ENCODE data around the gene WBP4.

WBP4 gene

GRCh38 chr13:41053384-41053826, 7.9 kb upstream of the WBP4 start:
- Histone ChIP-seq H3K27me3 (ENCODE audit: insufficient read depth, low read depth, severe bottlenecking) (no peaks in the 10 kb centered on the region), H3K4me3 (ENCODE audit: low read depth, low read length) (no peak overlapping the region), H3K27ac (no peak overlapping the region), H3K9me3 (ENCODE audit: severe bottlenecking) (no peaks in the 10 kb centered on the region), H3K36me3 (no peaks in the 10 kb centered on the region)
- no peak for DNase-seq
- TF ChIP-seq CTCF (IDR thresholded peaks at IDR 0.05; ENCODE audit: low read depth, low read length), result no peak

DNA sequence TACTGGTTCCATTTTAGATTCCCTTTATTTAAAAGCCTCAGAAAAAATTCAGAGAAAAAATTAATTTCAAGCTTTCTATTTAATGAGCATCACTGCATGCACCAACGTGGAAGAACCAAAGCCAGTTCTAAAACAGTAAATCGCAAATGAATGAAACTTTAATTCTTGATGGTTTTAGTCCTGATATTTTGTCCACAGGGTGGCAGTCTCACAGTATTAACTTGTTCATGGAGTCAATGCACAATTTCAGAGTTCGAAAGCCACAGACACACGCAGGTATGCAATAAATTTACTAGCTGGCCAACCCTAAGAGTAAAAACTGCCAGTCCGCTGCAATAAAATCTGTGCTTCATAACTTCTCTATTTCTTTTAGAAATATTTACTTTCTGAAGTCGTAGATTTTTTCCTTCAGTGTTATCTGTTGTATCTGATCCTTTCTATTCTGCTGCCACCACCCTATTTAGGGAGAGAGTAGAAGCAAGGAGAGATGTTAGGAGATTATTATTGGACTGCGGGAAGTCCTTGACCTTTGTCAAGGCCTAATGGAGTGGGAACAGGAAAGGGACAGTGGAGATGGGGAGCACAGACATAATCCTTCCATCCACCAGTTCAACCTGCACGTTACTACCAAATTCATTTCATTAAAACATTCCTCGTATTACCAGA, 7.0 kb upstream of the WBP4 start:
- no peak for DNase-seq
- H3K27me3 ChIP-seq (ENCODE audit: insufficient read depth, low read depth, severe bottlenecking), result no peaks in the 10 kb centered on the region
- TF ChIP-seq CTCF (IDR thresholded peaks at IDR 0.05; ENCODE audit: low read depth, low read length), result no peak
- H3K36me3 ChIP-seq, result no peaks in the 10 kb centered on the region
- no peaks in the 10 kb centered on the region for H3K9me3 ChIP-seq (ENCODE audit: severe bottlenecking)
- H3K4me3 ChIP-seq (ENCODE audit: low read depth, low read length), result no peak overlapping the region
- H3K27ac ChIP-seq, result no peak overlapping the region

DNA sequence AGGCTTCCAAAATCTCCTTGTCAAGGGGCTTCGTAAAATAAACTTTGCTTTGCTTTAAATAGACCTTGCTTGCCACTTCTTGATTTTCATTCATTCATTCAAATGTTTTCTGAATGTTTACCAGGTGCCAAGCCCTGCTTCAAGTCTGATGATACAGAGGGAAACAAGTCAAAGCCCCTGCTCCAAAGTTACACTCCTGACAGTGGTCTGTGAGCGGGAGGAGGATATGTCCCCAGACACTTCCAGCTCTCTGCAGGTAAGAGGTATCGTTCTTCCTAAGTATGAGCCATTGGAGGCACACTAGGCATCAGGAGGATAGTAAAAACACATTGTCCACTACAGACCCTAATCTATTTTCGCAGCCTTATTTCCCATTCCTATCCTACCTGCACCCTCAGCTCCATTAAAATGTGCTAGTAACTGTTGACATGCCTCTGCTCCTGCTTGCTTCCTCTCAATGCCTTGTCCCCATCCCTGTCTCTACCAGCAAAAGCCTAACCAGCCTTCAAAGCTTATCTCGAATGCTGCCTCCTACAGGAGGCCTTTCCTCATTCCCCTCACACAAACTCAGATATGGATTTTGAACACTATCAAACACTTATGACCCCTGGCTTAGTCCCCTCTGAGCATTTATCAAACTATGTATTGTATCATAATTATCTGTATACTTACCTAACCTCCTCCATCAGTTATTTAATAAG, 6.2 kb upstream of the WBP4 start:
- Histone ChIP-seq H3K27ac (no peak overlapping the region), H3K36me3 (no peaks in the 10 kb centered on the region), H3K27me3 (ENCODE audit: insufficient read depth, low read depth, severe bottlenecking) (no peaks in the 10 kb centered on the region), H3K4me3 (ENCODE audit: low read depth, low read length) (no peak overlapping the region), H3K9me3 (ENCODE audit: severe bottlenecking) (no peaks in the 10 kb centered on the region)
- no peak for DNase-seq
- TF ChIP-seq CTCF (IDR thresholded peaks at IDR 0.05; ENCODE audit: low read depth, low read length), result 0 out of 2 replicates have a peak, but pooled peaks have one; percentile 21

GRCh38 chr13:41056194-41056593, 5.1 kb upstream of the WBP4 start:
- Histone ChIP-seq H3K27me3 (ENCODE audit: insufficient read depth, low read depth, severe bottlenecking) (no peaks in the 10 kb centered on the region), H3K4me3 (ENCODE audit: low read depth, low read length) (no peak overlapping the region), H3K27ac (no peak overlapping the region), H3K9me3 (ENCODE audit: severe bottlenecking) (no peaks in the 10 kb centered on the region), H3K36me3 (no peaks in the 10 kb centered on the region)
- DNase-seq, result no peak
- TF ChIP-seq CTCF (IDR thresholded peaks at IDR 0.05; ENCODE audit: low read depth, low read length), result no peak

DNA sequence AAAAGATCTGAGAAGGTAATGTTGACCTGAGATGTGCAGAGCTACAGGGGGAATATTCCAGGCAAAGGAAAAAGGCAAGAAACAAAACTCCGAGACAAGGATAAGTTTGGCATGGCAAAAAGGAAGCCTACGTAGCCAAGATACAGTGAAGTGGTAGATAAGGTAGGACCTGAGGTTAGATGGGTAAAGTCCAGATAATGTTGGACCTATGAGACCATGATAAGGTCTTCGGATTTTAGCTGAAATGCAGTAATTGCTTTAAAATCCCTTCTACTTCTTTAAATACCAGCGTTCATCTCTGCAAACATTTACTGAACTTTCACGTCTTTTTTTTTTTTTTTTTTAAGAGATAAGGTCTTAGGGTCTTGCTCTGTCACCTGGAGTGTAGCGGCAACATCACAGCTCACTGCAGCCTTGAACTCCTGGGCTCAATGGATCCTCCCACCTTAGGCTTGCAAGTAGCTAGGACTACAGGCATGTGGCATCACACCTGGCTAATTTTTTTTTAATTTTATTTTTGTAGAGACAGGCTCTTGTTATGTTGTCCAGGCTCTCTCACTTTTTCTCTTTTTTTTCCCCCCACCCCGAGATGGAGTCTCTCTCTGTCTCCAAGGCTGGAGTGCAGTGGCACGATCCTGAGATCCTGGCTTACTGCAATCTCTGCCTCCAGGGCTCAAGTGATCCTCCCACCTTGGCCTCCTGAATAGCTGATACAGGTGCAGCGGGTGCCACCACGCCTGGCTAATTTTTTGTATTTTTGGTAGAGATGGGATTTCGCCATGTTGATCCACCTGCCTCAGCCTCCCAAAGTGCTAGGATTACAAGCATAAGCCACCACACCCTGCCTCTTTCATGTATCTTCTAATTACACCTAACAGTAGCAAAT, 4.2 kb upstream of the WBP4 start:
- H3K36me3 ChIP-seq, result no peaks in the 10 kb centered on the region
- H3K27me3 ChIP-seq (ENCODE audit: insufficient read depth, low read depth, severe bottlenecking), result no peaks in the 10 kb centered on the region
- H3K4me3 ChIP-seq (ENCODE audit: low read depth, low read length), result no peak overlapping the region
- DNase-seq, result no peak
- TF ChIP-seq CTCF (IDR thresholded peaks at IDR 0.05; ENCODE audit: low read depth, low read length), result no peak
- H3K27ac ChIP-seq, result no peak overlapping the region
- H3K9me3 ChIP-seq (ENCODE audit: severe bottlenecking), result no peaks in the 10 kb centered on the region
